IPS DF 4.7 (cell line): Measurements from ENCODE around the gene USP3.
"Not testable (repeated sequence)": the region's sequence is repeated elsewhere in the genome, so short reads cannot be mapped to it uniquely, and the experiment has no call there.

ENCODE experiments used
- DNase-seq: peaks from one replicate; pipeline ENCODE4 v3.0.0-alpha.2; 2013; ENCODE audit warnings: low spot score; ENCODE audit errors: extremely low read depth

Gene USP3

DNA sequence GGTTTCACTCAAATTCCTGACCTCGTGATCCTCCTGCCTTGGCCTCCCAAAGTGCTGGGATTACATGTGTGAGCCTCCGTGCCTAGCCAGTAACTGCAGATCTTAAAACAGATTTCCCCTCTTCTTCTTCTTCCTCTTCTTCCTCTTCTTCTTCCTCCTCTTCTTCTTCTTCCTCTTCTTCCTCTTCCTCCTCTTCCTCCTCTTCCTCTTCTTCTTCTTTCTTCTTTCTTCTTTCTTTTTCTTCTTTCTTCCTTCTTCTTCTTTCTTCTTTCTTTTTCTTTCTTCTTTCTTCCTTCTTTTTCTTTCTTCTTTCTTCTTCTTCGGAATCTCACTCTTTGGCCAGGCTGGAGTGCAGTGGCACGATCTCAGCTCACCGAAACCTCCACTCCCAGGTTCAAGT lies 7.8 kb downstream of the USP3 start:
- DNase-seq = no peak

DNA sequence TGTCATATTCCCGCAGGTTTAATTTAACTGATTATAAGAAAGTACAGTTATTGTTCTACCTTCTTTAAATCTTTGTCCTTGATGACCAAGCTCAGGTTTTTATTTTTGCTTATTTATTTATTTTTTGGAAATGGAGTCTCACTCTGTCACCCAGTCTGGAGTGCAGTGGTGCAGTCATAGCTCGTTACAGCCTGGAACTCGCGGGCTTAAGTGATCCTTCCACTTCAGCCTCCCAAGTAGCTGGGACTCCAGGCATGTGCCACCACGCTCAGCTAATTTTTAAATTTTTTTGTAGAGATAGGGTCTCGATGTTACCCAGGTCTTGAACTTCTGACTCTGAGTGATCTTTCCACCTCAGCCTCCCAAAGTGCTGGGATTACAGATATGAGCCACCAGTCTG lies 8.9 kb downstream of the USP3 start:
- DNase-seq = no peak

GRCh38 chr15:63513728-63514127 lies 9.3 kb downstream of the USP3 start:
- no peak for DNase-seq

DNA sequence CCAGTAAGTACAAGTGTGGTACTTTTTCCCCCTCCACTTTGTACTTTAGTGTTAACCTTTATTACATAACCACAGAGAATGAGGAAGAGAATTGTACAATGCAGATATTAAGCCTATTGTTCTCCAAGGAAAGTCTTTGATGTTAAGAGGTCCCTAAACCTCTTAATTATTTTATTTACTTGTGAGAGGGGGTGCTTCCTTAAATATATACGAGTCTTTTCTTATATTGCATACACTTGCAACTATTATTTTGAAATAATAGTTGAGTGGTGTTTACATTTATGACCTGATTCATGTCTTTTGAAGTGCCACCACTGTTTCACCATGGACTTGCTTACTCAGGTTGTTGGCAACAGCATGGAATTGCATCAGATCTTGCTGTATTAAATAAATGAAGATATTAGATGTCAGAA lies 10.1 kb downstream of the USP3 start:
- no peak for DNase-seq

GRCh38 chr15:63517202-63517601 lies 12.8 kb downstream of the USP3 start:
- DNase-seq = no peak

DNA sequence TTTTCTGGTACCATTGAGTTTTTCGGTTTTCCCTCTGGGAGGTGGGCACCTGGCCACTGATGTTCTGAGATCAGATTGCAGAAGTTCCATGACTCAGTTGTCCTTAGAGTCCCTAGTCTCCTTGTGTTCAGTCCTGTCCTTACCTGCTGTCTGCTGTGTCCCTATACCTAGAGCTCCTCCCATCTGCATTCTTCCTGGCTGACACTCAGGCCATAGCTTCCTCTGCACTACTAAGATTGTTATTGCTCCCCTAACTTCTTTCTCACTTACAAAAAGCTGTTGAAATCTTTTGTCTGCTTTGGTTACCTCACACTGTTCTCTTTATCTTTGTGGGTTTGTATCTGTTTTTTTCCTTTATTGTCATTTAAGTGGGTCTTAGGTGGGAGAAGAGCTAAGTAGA lies 13.2 kb downstream of the USP3 start:
- DNase-seq = no peak

- no peak for DNase-seq
Measured at GRCh38 chr15:63519041-63519440, 14.6 kb downstream of the USP3 start.

- DNase-seq = no peak
Measured at GRCh38 chr15:63519548-63520178, 15.3 kb downstream of the USP3 start.

DNA sequence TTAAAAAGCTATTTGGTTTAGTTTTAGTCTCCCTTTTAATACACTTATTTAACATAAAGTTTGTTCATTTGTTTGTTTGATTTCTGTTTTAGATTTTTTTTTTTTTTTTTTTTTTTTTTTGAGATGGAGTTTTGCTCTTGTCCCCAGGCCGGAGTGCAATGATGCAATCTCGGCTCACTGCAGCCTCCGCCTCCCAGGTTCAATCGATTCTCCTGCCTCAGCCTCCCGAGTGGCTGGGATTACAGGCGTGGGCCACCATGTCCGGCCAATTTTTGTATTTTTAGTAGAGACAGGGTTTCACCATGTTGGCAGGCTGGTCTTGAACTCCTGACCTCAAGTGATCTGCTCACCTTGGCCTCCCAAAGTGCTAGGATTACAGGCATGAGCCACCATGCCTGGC lies 16.1 kb downstream of the USP3 start:
- DNase-seq = not testable (repeated sequence)

DNA sequence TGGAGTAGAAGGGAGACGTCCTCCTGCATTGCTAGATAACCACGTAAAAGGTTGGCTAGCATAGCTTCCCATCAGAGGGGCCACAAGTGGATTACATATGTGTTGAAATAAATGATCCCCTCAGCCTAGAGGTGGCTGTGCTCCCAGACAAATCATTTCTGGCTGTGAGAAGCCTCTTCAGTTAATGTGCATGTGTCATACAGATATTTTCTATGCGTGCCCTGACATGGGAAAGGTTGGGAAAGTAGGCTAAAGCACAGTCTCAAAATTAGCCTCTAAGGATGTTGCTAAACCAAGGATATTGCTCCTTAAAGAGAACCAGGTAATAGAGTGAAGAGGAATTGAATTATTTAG lies 17.8 kb downstream of the USP3 start:
- DNase-seq = no peak

- DNase-seq = no peak
Measured at GRCh38 chr15:63523306-63523990, 19.1 kb downstream of the USP3 start.

DNA sequence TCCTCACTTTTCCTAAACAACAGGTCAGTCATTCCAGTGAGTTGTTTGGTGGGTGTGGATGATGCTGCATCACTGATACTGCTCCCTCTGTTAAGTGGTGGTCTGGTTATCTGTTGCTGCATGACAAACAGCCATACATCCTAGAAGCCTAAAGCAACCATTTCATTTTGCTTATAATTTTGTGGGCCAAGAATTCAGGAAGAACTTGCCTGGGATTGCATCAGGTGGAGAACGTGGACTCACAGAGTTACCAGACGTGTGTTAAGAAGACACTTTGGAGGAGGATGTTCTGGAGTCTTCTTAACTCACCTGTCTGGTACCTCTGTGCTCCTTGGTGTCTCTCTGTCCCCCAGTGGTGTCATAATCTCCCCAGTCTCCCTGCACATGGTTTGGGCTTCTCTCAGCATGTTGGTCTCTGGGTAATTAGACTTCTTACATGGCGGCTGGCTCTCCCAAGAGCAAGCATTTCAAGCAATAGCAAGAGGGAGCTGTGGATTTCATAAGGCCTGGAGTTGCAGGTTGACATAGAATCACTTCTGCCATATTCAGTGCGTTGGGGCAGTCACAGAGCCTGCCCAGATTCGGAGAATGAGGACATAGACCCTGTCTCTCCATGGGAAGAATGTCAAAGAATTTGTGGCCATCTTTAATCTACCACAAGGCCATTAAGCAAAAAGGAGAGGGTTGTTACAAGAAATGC lies 20.1 kb downstream of the USP3 start:
- no peak for DNase-seq

- DNase-seq = no peak
Measured at GRCh38 chr15:63526401-63526800, 22.0 kb downstream of the USP3 start.

- DNase-seq = no peak
Measured at GRCh38 chr15:63528138-63528659, 23.8 kb downstream of the USP3 start.

GRCh38 chr15:63530235-63530634 lies 25.8 kb downstream of the USP3 start:
- no peak for DNase-seq

- no peak for DNase-seq
Measured at GRCh38 chr15:63530752-63531299, 26.4 kb downstream of the USP3 start.

- no peak for DNase-seq
Measured at GRCh38 chr15:63531586-63531985, 27.2 kb downstream of the USP3 start.

DNA sequence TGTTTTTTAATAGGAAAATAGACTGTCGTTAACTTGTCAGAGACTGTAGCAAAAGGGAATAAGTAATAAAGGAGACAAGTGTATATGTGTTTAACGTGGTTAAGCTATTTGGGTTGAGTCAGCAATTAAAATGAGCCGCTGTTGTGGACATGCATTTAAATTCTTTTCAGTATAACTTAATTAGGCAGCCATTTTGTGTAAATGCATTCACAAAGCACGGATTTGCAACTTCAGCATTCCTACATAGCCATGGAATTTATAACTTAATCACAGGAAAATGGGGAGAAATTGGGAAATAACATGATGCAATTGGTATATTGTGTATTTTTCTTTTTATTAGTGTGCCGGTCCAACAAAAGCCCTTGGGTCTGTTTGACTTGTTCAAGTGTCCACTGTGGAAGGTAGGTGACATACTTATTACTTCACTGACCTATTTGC lies 27.9 kb downstream of the USP3 start:
- DNase-seq = no peak

DNA sequence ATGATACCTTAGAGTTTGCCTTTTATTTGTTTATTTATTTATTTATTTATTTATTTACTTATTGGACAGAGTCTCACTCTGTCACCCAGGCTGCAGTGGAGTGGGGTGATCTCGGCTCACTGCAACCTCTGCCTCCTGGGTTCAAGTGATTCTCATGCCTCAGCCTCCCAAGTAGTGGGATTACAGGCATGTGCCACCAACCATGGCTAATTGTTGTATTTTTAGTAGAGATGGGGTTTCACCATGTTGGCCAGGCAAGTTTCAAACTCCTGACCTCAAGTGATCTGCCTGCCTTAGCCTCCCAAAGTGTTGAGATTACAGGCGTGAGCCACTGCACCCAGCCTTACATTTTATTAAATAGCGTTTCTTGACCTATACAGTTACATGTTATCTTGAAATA lies 30.5 kb downstream of the USP3 start:
- DNase-seq = not testable (repeated sequence)

GRCh38 chr15:63535689-63536088 lies 31.3 kb downstream of the USP3 start:
- DNase-seq = no peak

GRCh38 chr15:63538876-63539275 lies 34.5 kb downstream of the USP3 start:
- DNase-seq = no peak

DNA sequence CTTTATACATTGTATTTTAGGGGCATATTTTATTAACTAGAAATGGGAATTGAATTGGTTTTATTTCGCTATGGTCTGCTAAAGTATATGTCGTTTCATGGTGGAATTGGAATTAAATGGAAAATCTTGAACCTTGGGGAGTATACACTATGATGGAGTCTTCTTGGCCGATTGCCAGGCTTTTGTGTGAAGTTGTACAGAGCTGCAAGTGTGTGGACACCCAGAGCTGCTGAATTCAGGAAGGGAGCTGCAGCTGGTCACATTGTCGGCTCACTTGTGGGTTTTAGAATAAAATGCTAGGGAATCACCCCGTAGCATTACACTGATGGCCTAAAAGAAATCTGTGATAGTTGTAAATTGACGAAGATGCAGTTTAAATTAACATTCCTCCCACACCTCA lies 35.1 kb downstream of the USP3 start:
- DNase-seq = no peak
